ENCODE measurements around the gene RORB.

RORB gene

DNA sequence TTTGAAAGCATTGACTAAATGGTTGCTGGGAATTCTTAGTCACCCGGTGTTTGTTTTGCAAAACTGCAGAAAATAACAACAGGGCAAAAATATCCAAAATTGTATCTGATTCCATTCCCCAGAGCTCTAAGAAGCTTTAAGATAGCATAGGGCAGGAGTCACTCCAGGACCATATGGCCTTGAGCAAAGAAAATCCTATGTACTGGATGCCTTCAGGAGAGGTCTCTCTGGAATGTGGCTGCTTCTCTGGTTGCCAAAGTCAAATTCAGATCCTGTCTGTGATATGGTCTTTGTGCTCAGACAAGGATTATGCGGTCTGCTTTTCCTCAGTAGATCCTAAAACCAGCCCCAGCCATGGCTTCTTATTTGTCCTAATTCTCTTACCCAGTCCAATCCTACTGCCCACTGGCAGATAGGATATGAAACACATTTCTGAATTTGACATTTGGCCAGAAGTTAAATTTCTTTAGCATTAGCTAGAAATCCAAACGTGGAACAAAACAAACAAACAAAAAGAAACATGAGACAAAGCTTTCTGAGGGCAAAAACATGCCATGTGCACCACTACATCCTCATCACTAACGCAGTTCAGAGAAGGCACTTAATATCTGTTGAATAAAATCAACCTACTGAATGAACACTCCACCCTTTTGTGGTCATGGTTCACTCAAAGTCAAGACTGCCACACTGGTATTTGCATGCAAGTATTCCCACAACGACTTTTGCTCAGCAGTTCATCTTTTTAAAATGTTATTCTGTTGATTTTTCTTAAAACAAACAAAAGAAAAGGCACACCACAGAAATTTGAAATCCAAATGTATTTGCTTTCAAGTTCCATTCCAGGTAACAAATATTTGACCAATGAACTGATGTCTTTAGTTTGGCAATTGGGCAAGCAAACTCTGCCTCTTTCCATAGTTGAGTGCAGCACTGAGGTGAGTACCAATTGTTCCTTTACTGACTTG lies 224.8 kb downstream of the RORB start:
- no peak for DNase-seq

DNA sequence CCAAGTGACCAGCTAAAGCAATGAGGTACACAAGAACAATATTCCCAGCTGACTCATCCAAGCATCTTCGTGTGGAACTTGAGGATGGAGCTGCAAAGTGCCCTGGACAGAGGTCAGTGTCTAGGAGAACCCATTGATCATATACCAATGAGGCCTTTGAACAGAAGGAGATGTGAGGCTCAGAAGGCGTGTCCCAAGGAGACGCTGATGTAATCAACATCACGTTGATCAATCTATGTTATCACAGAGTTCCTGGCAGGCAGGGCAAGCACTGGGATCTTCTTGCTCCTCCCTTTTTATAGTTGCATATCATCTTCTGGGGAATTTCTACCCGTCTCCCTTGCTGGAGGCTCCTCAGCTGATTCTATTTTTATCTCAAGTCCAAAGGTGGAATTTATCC lies 227.2 kb downstream of the RORB start:
- DNase-seq, result no peak

DNA sequence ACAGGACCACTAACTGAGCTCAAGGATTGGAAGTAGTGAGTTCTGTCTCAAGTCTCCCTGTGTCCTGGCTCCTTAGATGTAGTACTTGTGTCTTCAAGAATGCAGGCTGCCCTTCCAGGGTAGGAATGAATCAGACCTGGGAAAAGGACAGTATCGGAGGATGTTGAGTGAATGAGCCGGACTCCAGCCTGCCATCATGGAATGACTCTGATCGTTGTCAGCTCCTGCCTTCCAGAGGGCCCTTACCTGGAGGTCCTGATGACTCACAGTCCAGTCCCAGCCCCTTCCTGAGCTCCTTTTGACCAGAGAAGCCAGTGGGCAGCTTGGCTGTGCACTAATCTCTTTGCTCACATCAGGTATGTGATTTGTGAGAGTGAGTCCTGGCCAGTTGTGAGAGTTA lies 229.4 kb downstream of the RORB start:
- DNase-seq, result no peak

DNA sequence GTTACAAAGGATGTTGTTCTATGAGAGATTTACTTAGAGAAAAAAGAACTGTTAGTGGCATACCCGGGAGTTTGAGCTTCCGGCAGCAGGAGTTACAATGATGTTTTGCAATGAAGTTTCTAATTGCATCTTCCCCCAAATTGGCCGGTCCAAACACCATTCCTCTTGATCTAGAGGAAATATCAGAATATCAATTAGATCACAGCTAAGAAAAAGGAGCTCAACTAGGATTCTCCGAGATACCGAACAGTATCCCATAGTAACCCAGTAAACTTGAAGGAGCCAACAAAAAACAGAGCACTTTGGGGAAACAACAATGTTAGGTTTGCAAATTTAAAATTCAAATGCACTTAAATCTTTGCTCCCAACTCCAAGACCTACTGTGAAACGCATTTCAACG lies 231.0 kb downstream of the RORB start:
- no peak for DNase-seq

DNA sequence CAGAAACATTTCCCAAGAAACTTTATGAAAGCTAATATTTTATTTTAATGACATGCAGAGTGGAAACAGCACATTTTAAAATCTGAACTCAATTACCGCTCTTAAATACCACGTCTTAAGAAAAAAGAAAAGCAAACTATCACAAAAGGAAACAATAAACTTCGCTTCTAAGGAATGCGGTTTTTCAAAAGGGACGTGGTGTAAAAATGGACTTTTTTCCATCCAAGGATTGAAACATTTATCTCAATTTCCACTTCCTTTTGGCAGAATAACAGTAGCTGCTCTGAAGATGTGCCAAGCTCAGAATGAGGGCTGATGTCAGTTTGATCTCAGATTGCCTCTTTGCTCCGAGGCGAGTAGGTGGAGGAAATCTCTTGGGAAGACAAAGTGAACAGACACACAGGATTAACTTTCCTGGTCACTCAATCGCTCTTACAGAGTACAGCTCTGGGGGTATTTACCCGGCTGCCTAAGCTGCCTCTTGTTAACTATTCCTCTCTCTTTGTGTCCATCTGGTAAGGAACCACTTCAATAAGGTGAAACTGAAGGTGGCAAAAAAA lies 232.1 kb downstream of the RORB start:
- no peak for DNase-seq

DNA sequence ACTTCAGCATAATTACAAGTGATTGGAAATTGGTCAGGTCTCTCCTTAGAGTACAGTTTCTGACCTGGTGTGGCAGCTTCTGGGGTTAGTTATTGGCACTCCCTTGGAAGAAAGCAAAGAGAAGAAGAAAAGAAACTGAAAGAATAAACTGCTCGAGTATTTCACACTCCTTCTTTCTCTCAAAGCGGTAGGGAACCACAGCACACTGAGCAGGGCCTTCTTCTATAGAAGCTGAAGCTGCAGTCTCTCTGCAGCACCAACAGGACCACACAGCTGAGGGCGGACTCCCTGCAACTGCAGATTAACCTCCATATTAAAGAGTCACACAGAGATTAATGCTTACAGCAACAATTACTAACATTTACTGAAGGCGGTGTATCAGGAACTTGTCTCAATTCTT lies 238.6 kb downstream of the RORB start:
- no peak for DNase-seq

DNA sequence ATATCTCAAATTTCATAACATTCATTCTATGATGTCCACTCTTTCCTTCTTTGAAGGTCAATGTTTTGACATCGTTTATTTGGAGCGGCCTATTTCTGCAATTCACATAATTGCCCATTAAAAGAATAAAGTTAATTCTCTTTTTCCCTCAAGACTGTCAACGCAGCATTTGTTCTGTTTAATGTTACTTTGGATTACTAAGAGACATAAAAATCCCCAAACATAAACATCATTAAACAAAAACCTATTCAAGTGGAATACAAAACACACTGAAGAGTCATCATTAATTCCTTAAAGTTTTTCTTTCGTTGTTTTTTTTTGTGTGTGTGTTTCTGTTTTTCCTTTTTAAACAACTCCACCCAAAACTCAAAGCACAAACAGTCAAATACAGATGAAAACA lies 239.5 kb downstream of the RORB start:
- no peak for DNase-seq

DNA sequence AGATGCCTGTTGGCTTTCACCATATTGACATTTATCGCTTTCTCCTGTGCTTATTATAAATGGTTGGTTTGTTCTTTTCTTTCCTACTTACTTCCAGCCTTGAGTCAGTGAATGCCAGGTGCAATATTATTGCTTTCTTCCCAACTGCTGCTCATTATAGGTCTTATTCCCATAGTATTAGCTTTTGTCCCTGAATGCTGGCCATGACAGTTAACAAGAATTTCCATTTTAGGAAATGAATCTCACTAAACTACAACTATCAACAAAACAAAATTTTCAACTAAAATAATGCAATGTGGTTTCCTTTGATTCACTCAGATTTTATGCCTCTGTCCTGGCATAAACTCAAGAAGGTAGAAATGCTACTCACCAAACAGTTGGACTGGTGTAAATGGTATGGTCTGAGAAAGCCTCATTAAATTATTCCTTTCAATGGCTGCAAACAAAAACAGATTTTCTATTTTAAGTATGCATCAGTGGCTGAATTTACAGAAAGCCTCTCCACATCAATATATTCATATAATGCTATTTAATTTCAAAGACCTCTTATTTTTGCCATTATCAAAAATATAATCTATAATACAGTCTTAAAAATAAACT lies 245.2 kb downstream of the RORB start:
- DNase-seq, result no peak
